ENCODE results near the gene ZCWPW1. TPM values are rescaled to one million over a fixed set of nuclear protein-coding genes. Genes with fewer than 3 reads are reported as not detected.

Gene ZCWPW1
- total RNA-seq = 4.4 and 5.0 TPM in 2 replicates
- long read RNA-seq, partial matches to known transcripts = 2 of 8 reads
- long read RNA-seq, other reads (novel, unspliced or antisense) = 6 of 8 reads

GRCh38 chr7:100428199-100428966 is at the start of gene ZCWPW1:
ZCWPW1 (minus strand) TSS chr7:100428703; CDS start chr7:100420649, 8,054 bp downstream.
- Mint-ChIP-seq H3K4me1 (ENCODE audit: unreplicated experiment) (peaks cover 32% of the 10 kb centered on the region), H3K27ac (ENCODE audit: unreplicated experiment) (peak within 1 kb of the TSS; percentile 100), H3K36me3 (ENCODE audit: unreplicated experiment) (peaks cover 18% of the 10 kb centered on the region), H3K9me3 (ENCODE audit: unreplicated experiment) (no peaks in the 10 kb centered on the region), H3K27me3 (ENCODE audit: unreplicated experiment) (no peaks in the 10 kb centered on the region), H3K4me3 (ENCODE audit: unreplicated experiment) (peak within 1 kb of the TSS; percentile 100)
- TF ChIP-seq CTCF (IDR thresholded peaks at IDR 0.05) = no peak
- DNase-seq (ENCODE audit: extremely low spot score, unreplicated experiment) = peak; percentile 99

GRCh38 chr7:100477871-100478267 is 49.4 kb upstream of the ZCWPW1 start:
- Mint-ChIP-seq H3K4me3 (ENCODE audit: unreplicated experiment) (peak overlapping the region; percentile 89), H3K4me1 (ENCODE audit: unreplicated experiment) (peaks cover 30% of the 10 kb centered on the region), H3K36me3 (ENCODE audit: unreplicated experiment) (peaks cover 4% of the 10 kb centered on the region), H3K27ac (ENCODE audit: unreplicated experiment) (peak overlapping the region; percentile 87), H3K27me3 (ENCODE audit: unreplicated experiment) (no peaks in the 10 kb centered on the region), H3K9me3 (ENCODE audit: unreplicated experiment) (no peaks in the 10 kb centered on the region)
- no peak for DNase-seq (ENCODE audit: extremely low spot score, unreplicated experiment)
- no peak for TF ChIP-seq CTCF (IDR thresholded peaks at IDR 0.05)

- Mint-ChIP-seq H3K9me3 (ENCODE audit: unreplicated experiment) (no peaks in the 10 kb centered on the region), H3K36me3 (ENCODE audit: unreplicated experiment) (peaks cover 4% of the 10 kb centered on the region), H3K4me1 (ENCODE audit: unreplicated experiment) (peaks cover 27% of the 10 kb centered on the region), H3K4me3 (ENCODE audit: unreplicated experiment) (peak overlapping the region; percentile 89), H3K27ac (ENCODE audit: unreplicated experiment) (peak overlapping the region; percentile 47), H3K27me3 (ENCODE audit: unreplicated experiment) (no peaks in the 10 kb centered on the region)
- no peak for TF ChIP-seq CTCF (IDR thresholded peaks at IDR 0.05)
- DNase-seq (ENCODE audit: extremely low spot score, unreplicated experiment) = no peak
These were observed 48.7 kb upstream of the ZCWPW1 start for GRCh38 chr7:100476903-100477870.

- Mint-ChIP-seq H3K4me3 (ENCODE audit: unreplicated experiment) (peak overlapping the region; percentile 89), H3K4me1 (ENCODE audit: unreplicated experiment) (peaks cover 27% of the 10 kb centered on the region), H3K27ac (ENCODE audit: unreplicated experiment) (peak overlapping the region; percentile 86), H3K9me3 (ENCODE audit: unreplicated experiment) (no peaks in the 10 kb centered on the region), H3K36me3 (ENCODE audit: unreplicated experiment) (peaks cover 4% of the 10 kb centered on the region), H3K27me3 (ENCODE audit: unreplicated experiment) (no peaks in the 10 kb centered on the region)
- no peak for DNase-seq (ENCODE audit: extremely low spot score, unreplicated experiment)
- TF ChIP-seq CTCF (IDR thresholded peaks at IDR 0.05) = no peak
These were observed 47.7 kb upstream of the ZCWPW1 start for GRCh38 chr7:100476101-100476780.
